B cell (primary cell): Measurements from ENCODE around the gene MON1A. TPM values are rescaled to one million over a fixed set of nuclear protein-coding genes. Genes with fewer than 3 reads are reported as not detected.

Experiments
- polyA plus RNA-seq: library from polyadenylated mRNA; depleted of rRNA; stranded (reverse); fragments of >200 nt; gene quantifications from 2 replicates; pipeline ENCODE4 v1.2.3, GENCODE V29; 2012
- small RNA-seq: library from RNA; depleted of rRNA; stranded (forward); fragments of <200 nt; gene quantifications from one replicate; pipeline ENCODE3, GENCODE V24; 2012; ENCODE audit warnings: low replicate concordance, low read depth; ENCODE audit not compliant: insufficient read length
- total RNA-seq, 2 donors: library from RNA; stranded (reverse); fragments of 120-200 nt in 1 of 2; gene quantifications; 1 replicate in 1 of 2; 2 replicates in 1 of 2; pipeline versions ENCODE4 v1.2.3 to v1.2.4, GENCODE V29; 2013 to 2022

Gene MON1A
- total and polyA plus RNA-seq, 2 donors (not counting 1 experiment from before 2014, with no cell fraction given): 6.6 to 8.9 TPM

Small RNA genes within 50 kb of the gene (small RNA-seq; reads per million reads assigned to genes)
- gene RN7SL217P: not detected

Other genes with a start within 250 kb of the MON1A start
- 14.5 and 15.7 TPM in 2 replicates for gene MST1, start 240.3 kb downstream of the MON1A start, total RNA-seq
- 26.4 and 32.1 TPM in 2 replicates for gene MST1, start 240.3 kb downstream of the MON1A start, polyA plus RNA-seq
- 53.2 and 69.0 TPM in 2 replicates for gene RNF123, start 240.3 kb downstream of the MON1A start, total RNA-seq
- 51.8 and 55.6 TPM in 2 replicates for gene RNF123, start 240.3 kb downstream of the MON1A start, polyA plus RNA-seq
- not detected in 2 replicates for gene AMIGO3, start 210.1 kb downstream of the MON1A start, total RNA-seq
- 11.1 and 18.6 TPM in 2 replicates for gene AMIGO3, start 210.1 kb downstream of the MON1A start, polyA plus RNA-seq
- gene GMPPB, start 205.9 kb downstream of the MON1A start, total RNA-seq: 30.0 and 31.4 TPM in 2 replicates
- 32.5 and 54.4 TPM in 2 replicates for gene GMPPB, start 205.9 kb downstream of the MON1A start, polyA plus RNA-seq
- 73.1 and 77.8 TPM in 2 replicates for gene IP6K1, start 143.3 kb downstream of the MON1A start, total RNA-seq
- 27.8 and 29.3 TPM in 2 replicates for gene IP6K1, start 143.3 kb downstream of the MON1A start, polyA plus RNA-seq
- 0.29 and 0.32 TPM in 2 replicates for gene CDHR4, start 129.9 kb downstream of the MON1A start, total RNA-seq
- 0.18 and 0.33 TPM in 2 replicates for gene CDHR4, start 129.9 kb downstream of the MON1A start, polyA plus RNA-seq
- 25.8 and 28.2 TPM in 2 replicates for gene INKA1, start 126.5 kb downstream of the MON1A start, total RNA-seq
- gene INKA1, start 126.5 kb downstream of the MON1A start, polyA plus RNA-seq: 15.5 and 24.0 TPM in 2 replicates
- 418 and 436 TPM in 2 replicates for gene UBA7, start 115.9 kb downstream of the MON1A start, total RNA-seq
- gene UBA7, start 115.9 kb downstream of the MON1A start, polyA plus RNA-seq: 772 and 943 TPM in 2 replicates
- gene TRAIP, start 73.2 kb downstream of the MON1A start, total RNA-seq: 8.7 and 9.9 TPM in 2 replicates
- gene TRAIP, start 73.2 kb downstream of the MON1A start, polyA plus RNA-seq: 5.0 and 5.7 TPM in 2 replicates
- gene CAMKV, start 59.9 kb downstream of the MON1A start, total RNA-seq: not detected in 2 replicates
- not detected in 2 replicates for gene CAMKV, start 59.9 kb downstream of the MON1A start, polyA plus RNA-seq
- 2.4 and 2.8 TPM in 2 replicates for gene MST1R, start 25.9 kb downstream of the MON1A start, total RNA-seq
- gene MST1R, start 25.9 kb downstream of the MON1A start, polyA plus RNA-seq: 0.92 and 1.7 TPM in 2 replicates
- 285 and 300 TPM in 2 replicates for gene RBM6, start 10.3 kb upstream of the MON1A start, total RNA-seq
- 221 and 223 TPM in 2 replicates for gene RBM6, start 10.3 kb upstream of the MON1A start, polyA plus RNA-seq
- gene RBM5, start 159.1 kb upstream of the MON1A start, total RNA-seq: 464 and 493 TPM in 2 replicates
- 405 and 495 TPM in 2 replicates for gene RBM5, start 159.1 kb upstream of the MON1A start, polyA plus RNA-seq
- gene SEMA3F, start 225.5 kb upstream of the MON1A start, total RNA-seq: 0.27 TPM in 1 of 2 replicates, not detected in the other
- 0.26 TPM in 1 of 2 replicates, not detected in the other for gene SEMA3F, start 225.5 kb upstream of the MON1A start, polyA plus RNA-seq